Measurements from ENCODE around the gene EEPD1.
"Not testable (repeated sequence)": the region's sequence is repeated elsewhere in the genome, so short reads cannot be mapped to it uniquely, and the experiment has no call there.

The EEPD1 gene

GRCh38 chr7:36217961-36218284, 64.9 kb downstream of the EEPD1 start:
- no peak for DNase-seq

GRCh38 chr7:36219429-36219828, 66.4 kb downstream of the EEPD1 start:
- DNase-seq = no peak

- no peak for DNase-seq
Measured at GRCh38 chr7:36223851-36224250, 70.8 kb downstream of the EEPD1 start.

- DNase-seq = no peak
Measured at GRCh38 chr7:36224934-36225858, 72.1 kb downstream of the EEPD1 start.

- no peak for DNase-seq
Measured at GRCh38 chr7:36226151-36226550, 73.1 kb downstream of the EEPD1 start.

- no peak for DNase-seq
Measured at GRCh38 chr7:36227223-36227622, 74.2 kb downstream of the EEPD1 start.

GRCh38 chr7:36228039-36228438, 75.0 kb downstream of the EEPD1 start:
- no peak for DNase-seq

GRCh38 chr7:36231406-36231805, 78.4 kb downstream of the EEPD1 start:
- no peak for DNase-seq

GRCh38 chr7:36232555-36232954, 79.5 kb downstream of the EEPD1 start:
- DNase-seq = no peak

- no peak for DNase-seq
Measured at GRCh38 chr7:36232971-36233550, 80.0 kb downstream of the EEPD1 start.

GRCh38 chr7:36236073-36236472, 83.0 kb downstream of the EEPD1 start:
- DNase-seq = no peak

GRCh38 chr7:36238138-36238537, 85.1 kb downstream of the EEPD1 start:
- no peak for DNase-seq

- DNase-seq = not testable (repeated sequence)
Measured at GRCh38 chr7:36243356-36243755, 90.3 kb downstream of the EEPD1 start.

- not testable (repeated sequence) for DNase-seq
Measured at GRCh38 chr7:36244001-36244400, 90.9 kb downstream of the EEPD1 start.

GRCh38 chr7:36244429-36244828, 91.4 kb downstream of the EEPD1 start:
- DNase-seq = no peak

- DNase-seq = no peak
Measured at GRCh38 chr7:36245684-36246299, 92.7 kb downstream of the EEPD1 start.

- no peak for DNase-seq
Measured at GRCh38 chr7:36249091-36249490, 96.0 kb downstream of the EEPD1 start.

GRCh38 chr7:36253699-36254098, 100.6 kb downstream of the EEPD1 start:
- no peak for DNase-seq

- DNase-seq = not testable (repeated sequence)
Measured at GRCh38 chr7:36258510-36259259, 105.6 kb downstream of the EEPD1 start.

- no peak for DNase-seq
Measured at GRCh38 chr7:36260481-36260880, 107.4 kb downstream of the EEPD1 start.

- DNase-seq = no peak
Measured at GRCh38 chr7:36261019-36261754, 108.1 kb downstream of the EEPD1 start.

- no peak for DNase-seq
Measured at GRCh38 chr7:36262309-36263094, 109.4 kb downstream of the EEPD1 start.
